K562 (cell line): Measurements from ENCODE around the gene GNAI3. TPM values are rescaled to one million over a fixed set of nuclear protein-coding genes. Genes with fewer than 3 reads are reported as not detected.
A peak's percentile ranks its signal among the peaks of the same experiment; 100 is the strongest.

Experiments
- ATAC-seq: fragments of 200-7000 bp; cut with Tn5 transposase; 3 replicates; pipeline ENCODE4 v1.9.1; 2020; ENCODE audit warnings: moderate library complexity
- BruUV-seq: library from RNA; stranded (reverse); fragments of 400-500 nt; replicated peaks from 2 replicates; lab custom pipeline; 2021; lab: Mats Ljungman, UMichigan
- CTCF ChIA-PET: fragments of 300-600 bp; formaldehyde crosslinking; extraction: SDS; loops from one replicate; lab custom pipeline; 2021; ENCODE audit warnings: low intra/inter-chr PET ratio; lab: Yijun Ruan, JAX
- POLR2A ChIA-PET: fragments of 300-600, 350-650 bp; sonication (Branson Sonifier 250); formaldehyde crosslinking; extraction: SDS; loops from one replicate; lab custom pipeline; 2021; ENCODE audit warnings: antibody characterized with exemption, inconsistent platforms; lab: Yijun Ruan, JAX
- DNase-seq, 4 experiments: peaks; one replicate each; pipeline versions ENCODE4 v3.0.0 to v3.0.0-alpha.2; 2011 to 2018; ENCODE audit warnings: low spot score in 3 of 4, mixed read lengths in 3 of 4; ENCODE audit errors: extremely low read depth in 1 of 4
- FAIRE-seq: peaks from 2 replicates; lab custom pipeline; 2011; peaks lifted over from hg19 to GRCh38; lab: Jason Lieb, UNC
- H2AFZ ChIP-seq: 2 replicates; pipeline ENCODE4 v1.6.0; 2011; ENCODE audit warnings: low read depth, low read length, control low read depth, inconsistent platforms
- H3K27ac ChIP-seq: fragments of 200-600 bp; 3 replicates; pipeline ENCODE4 v1.8.0; 2011; ENCODE audit warnings: low read depth, mild to moderate bottlenecking, control low read depth, inconsistent platforms, low read length, moderate library complexity, mixed read lengths; ENCODE audit errors: extremely low read depth
- H3K27me3 ChIP-seq, 2 experiments: fragments of 300-600 bp in 1 of 2; 2 replicates in 1 of 2; 3 replicates in 1 of 2; pipeline versions ENCODE4 v1.6.0 to v1.8.0; 2011; ENCODE audit warnings: inconsistent platforms in 2 of 2, low read length in 2 of 2, mild to moderate bottlenecking in 1 of 2, mixed read lengths in 1 of 2, moderate library complexity in 1 of 2; ENCODE audit not compliant: control insufficient read depth in 2 of 2, insufficient read depth in 2 of 2
- H3K36me3 ChIP-seq: fragments of 300-600 bp; 3 replicates; pipeline ENCODE4 v1.8.0; 2011; ENCODE audit warnings: mild to moderate bottlenecking, low read length, inconsistent platforms; ENCODE audit not compliant: control insufficient read depth, insufficient read depth
- H3K4me1 ChIP-seq, 2 experiments: fragments of 200-600 bp in 1 of 2; replicated peaks in 1 of 2; 2 replicates in 1 of 2; 3 replicates in 1 of 2; pipeline versions ENCODE4 v1.5.1 to v1.8.0; 2011; ENCODE audit warnings: inconsistent platforms in 2 of 2, low read length in 2 of 2, mild to moderate bottlenecking in 1 of 2, mixed read lengths in 1 of 2, moderate library complexity in 1 of 2; ENCODE audit not compliant: control insufficient read depth in 2 of 2, insufficient read depth in 2 of 2
- H3K4me2 ChIP-seq: 2 replicates; pipeline ENCODE4 v1.6.1; 2011; ENCODE audit warnings: low read length, control low read depth, inconsistent platforms, mixed read lengths; ENCODE audit not compliant: insufficient read depth
- H3K4me3 ChIP-seq: fragments of 200-600 bp; sonication (generic), shearing (Covaris generic); 2 replicates; pipeline ENCODE4 v1.5.1; 2016; ENCODE audit warnings: control low read depth, inconsistent platforms
- H3K79me2 ChIP-seq: fragments of 200-600 bp; 3 replicates; pipeline ENCODE4 v1.8.0; 2011; ENCODE audit warnings: low read length, inconsistent platforms; ENCODE audit not compliant: control insufficient read depth, insufficient read depth
- H3K9ac ChIP-seq, 2 experiments: 2 replicates each; pipeline versions ENCODE4 v1.6.0 to v1.6.1; 2011; ENCODE audit warnings: low read depth in 2 of 2, low read length in 2 of 2, control low read depth in 1 of 2, inconsistent platforms in 1 of 2, mild to moderate bottlenecking in 1 of 2, mixed read lengths in 1 of 2; ENCODE audit not compliant: insufficient read depth in 1 of 2
- H3K9me1 ChIP-seq: one replicate; pipeline ENCODE4 v1.6.0; 2011; ENCODE audit warnings: inconsistent platforms, mild to moderate bottlenecking, low read length, moderate library complexity; ENCODE audit not compliant: control insufficient read depth, insufficient read depth
- H3K9me3 ChIP-seq: replicated peaks from 2 replicates; pipeline ENCODE4 v1.5.1; 2011; ENCODE audit warnings: low read depth, low read length, inconsistent platforms; ENCODE audit not compliant: control insufficient read depth, insufficient read depth
- H4K20me1 ChIP-seq: replicated peaks from 2 replicates; pipeline ENCODE4 v1.6.1; 2011; ENCODE audit warnings: low read length, inconsistent platforms, mixed read lengths; ENCODE audit not compliant: control insufficient read depth, insufficient read depth
- CBX2 ChIP-seq: fragments of 200-600 bp; sonication (generic); IDR thresholded peaks from one replicate; pipeline ENCODE4 v1.6.1; 2012; ENCODE audit warnings: mild to moderate bottlenecking, low read length, inconsistent platforms; ENCODE audit not compliant: insufficient read depth, poor library complexity, severe bottlenecking
- RERE ChIP-seq: sonication (generic); formaldehyde crosslinking; IDR thresholded peaks from 2 replicates; pipeline ENCODE4 v1.8.0; 2023; ENCODE audit warnings: missing genetic modification reagents, mild to moderate bottlenecking, borderline replicate concordance
- SFPQ ChIP-seq: fragments of 200-400 bp; formaldehyde crosslinking; IDR thresholded peaks from 2 replicates; pipeline ENCODE4 v1.6.1; 2017; ENCODE audit warnings: mild to moderate bottlenecking, low read depth, low read length, moderate library complexity
- SMAD1 ChIP-seq: fragments of 150-350 bp; IDR thresholded peaks from 2 replicates; pipeline ENCODE4 v1.6.1; 2014; ENCODE audit warnings: low read length, low read depth; ENCODE audit not compliant: partially characterized antibody
- TAF9B ChIP-seq: fragments of 450-650 bp; IDR thresholded peaks from 2 replicates; pipeline ENCODE4 v1.6.1; 2018; ENCODE audit warnings: mild to moderate bottlenecking; ENCODE audit not compliant: partially characterized antibody
- TEAD2 ChIP-seq: fragments of 450-650 bp; IDR thresholded peaks from 2 replicates; pipeline ENCODE4 v1.6.1; 2016; ENCODE audit warnings: missing genetic modification characterization, control low read depth, missing compliant biosample characterization
- WGBS: fragments of 100-300 bp; shearing (Covaris generic); methylation state at CpG from one replicate; pipeline ENCODE4 v1.1.6; 2016; ENCODE audit warnings: low coverage, mixed read lengths; ENCODE audit not compliant: insufficient coverage; ENCODE audit errors: missing lambda C conversion rate; 5-methylcytosine and 5-hydroxymethylcytosine counted together
- in situ Hi-C: fragments of 300-500 bp; cut with MboI; formaldehyde crosslinking; loops from 4 replicates; pipeline ENCODE4 v1.15.0; 2018; ENCODE audit warnings: inconsistent platforms, mixed read lengths
- intact Hi-C: fragments of 100-400 bp; cut with micrococcal nuclease; formaldehyde crosslinking; loops from 2 replicates; pipeline ENCODE4 v1.14.2; 2022
- polyA plus RNA-seq, 8 experiments: library from polyadenylated mRNA; depleted of rRNA in 4 of 8; stranded (reverse) in 5 of 8; unstranded in 3 of 8; fragments of >200 nt; fragmentation: Nextera tagmentation in 2 of 8; fragmentation: Illumina TruSeq in 1 of 8; extraction: Ambion mirVana in 2 of 8; extraction: Trizol in 1 of 8; gene quantifications; 2 replicates each; pipeline versions ENCODE4 v1.2.1 to v1.2.3, GENCODE V29; 2011 to 2014; ENCODE audit warnings: inconsistent platforms in 1 of 8, missing spikeins in 1 of 8
- total RNA-seq, 7 experiments: library from RNA; depleted of rRNA in 6 of 7; stranded (reverse); fragments of >200 nt in 6 of 7; fragmentation: Illumina TruSeq in 2 of 7; extraction: Trizol in 2 of 7; gene quantifications; 2 replicates each; pipeline versions ENCODE4 v1.2.1 to v1.2.3, GENCODE V29; 2011 to 2021; ENCODE audit warnings: low replicate concordance in 1 of 7
- TF ChIP-seq, protein P1 (sequence below): fragments of 450-650 bp; IDR thresholded peaks from 2 replicates; pipeline ENCODE4 v1.6.1; 2017; ENCODE audit warnings: antibody characterized with exemption, mild to moderate bottlenecking

Gene GNAI3
- total and polyA plus RNA-seq, 9 of the 15 experiments (the other 6 are each of a cell fraction or from before 2014, with no cell fraction given): 6.3 to 13.2 (median 8.9) TPM

DNA sequence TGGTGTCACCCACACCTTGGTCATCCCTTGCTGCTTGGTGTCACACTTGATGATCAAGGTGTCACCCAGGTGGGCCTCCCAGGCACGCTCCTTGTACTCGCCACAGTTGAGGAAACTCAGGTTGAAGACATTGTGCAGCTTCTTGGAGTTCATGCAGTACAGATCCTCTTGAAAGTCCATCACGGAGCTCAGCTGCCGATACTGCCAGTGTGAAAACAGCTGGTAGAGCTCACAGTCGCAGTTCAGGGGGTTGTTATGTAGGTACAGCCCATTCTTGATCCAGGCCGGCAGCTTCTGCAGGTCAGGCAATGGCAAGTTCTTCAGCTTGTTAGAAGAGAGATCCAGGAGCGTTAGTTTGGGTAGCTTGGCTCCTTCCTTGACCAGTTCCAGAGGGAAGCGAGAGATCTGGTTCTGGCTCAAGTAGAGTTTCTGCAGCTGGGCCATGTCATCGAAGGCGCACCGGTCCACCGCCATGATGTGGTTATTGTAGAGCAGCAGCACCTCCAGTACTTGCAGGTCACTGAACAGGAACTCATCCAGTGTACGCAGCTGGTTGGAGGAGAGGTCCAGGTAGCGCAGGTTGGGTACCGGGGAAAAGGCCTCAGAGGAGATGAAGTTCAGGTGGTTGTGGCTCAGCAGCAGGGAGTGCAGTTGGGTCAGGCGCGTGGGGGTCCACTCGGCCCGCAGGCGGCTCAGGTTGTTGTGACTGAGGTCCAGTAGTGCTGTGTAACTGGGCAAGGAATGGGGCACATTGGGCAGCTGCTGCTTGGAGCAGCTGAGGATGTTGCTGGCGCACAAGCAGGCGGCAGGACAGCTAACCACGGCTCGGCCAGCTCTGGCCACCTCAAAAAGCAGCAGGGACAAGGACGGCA lies 40.2 kb upstream of the GNAI3 start:
- Histone ChIP-seq H3K27me3 (peaks cover 13 to 45% of the 10 kb centered on the region in 2 experiments), H3K36me3 (no peaks in the 10 kb centered on the region), H3K4me2 (no peak overlapping the region), H3K9me1 (no peaks in the 10 kb centered on the region), H3K4me1 (peaks cover 8 to 21% of the 10 kb centered on the region in 2 experiments), H3K9ac (0 out of 4 replicates have a peak overlapping the region, but pooled peaks of 1 of the 2 experiments have one; percentile 17), H3K9me3 (no peaks in the 10 kb centered on the region), H3K79me2 (no peaks in the 10 kb centered on the region), H4K20me1 (peaks cover 8% of the 10 kb centered on the region; the same call in 1 of the 2 replicates), H3K27ac (no peak overlapping the region), H3K4me3 (no peak overlapping the region), H2AFZ (no peak overlapping the region)
- FAIRE-seq: no peak
- CTCF ChIA-PET: no interaction called here
- intact Hi-C loops: no loop called here
- ATAC-seq: no peak
- POLR2A ChIA-PET: interaction anchor here (0.7 to 5.0 kb wide), 6 partner anchors 9 to 251 kb away, joined by 3 to 24 read pairs (median 4); partner anchors contain the start of genes CYB561D1 and GNAI3
- no peak for DNase-seq
- in situ Hi-C loops: no loop called here
- BruUV-seq: no TSS peak
- WGBS: 59% methylated on average over 25 of the region's 25 CpGs
- TF ChIP-seq CBX2 (no peak), SFPQ (no peak), RERE (CRISPR knock-in tag) (no peak), TAF9B (no peak), TEAD2 (no peak), SMAD1 (no peak)
- TF ChIP-seq, protein P1, sequence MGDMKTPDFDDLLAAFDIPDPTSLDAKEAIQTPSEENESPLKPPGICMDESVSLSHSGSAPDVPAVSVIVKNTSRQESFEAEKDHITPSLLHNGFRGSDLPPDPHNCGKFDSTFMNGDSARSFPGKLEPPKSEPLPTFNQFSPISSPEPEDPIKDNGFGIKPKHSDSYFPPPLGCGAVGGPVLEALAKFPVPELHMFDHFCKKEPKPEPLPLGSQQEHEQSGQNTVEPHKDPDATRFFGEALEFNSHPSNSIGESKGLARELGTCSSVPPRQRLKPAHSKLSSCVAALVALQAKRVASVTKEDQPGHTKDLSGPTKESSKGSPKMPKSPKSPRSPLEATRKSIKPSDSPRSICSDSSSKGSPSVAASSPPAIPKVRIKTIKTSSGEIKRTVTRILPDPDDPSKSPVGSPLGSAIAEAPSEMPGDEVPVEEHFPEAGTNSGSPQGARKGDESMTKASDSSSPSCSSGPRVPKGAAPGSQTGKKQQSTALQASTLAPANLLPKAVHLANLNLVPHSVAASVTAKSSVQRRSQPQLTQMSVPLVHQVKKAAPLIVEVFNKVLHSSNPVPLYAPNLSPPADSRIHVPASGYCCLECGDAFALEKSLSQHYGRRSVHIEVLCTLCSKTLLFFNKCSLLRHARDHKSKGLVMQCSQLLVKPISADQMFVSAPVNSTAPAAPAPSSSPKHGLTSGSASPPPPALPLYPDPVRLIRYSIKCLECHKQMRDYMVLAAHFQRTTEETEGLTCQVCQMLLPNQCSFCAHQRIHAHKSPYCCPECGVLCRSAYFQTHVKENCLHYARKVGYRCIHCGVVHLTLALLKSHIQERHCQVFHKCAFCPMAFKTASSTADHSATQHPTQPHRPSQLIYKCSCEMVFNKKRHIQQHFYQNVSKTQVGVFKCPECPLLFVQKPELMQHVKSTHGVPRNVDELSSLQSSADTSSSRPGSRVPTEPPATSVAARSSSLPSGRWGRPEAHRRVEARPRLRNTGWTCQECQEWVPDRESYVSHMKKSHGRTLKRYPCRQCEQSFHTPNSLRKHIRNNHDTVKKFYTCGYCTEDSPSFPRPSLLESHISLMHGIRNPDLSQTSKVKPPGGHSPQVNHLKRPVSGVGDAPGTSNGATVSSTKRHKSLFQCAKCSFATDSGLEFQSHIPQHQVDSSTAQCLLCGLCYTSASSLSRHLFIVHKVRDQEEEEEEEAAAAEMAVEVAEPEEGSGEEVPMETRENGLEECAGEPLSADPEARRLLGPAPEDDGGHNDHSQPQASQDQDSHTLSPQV: no peak
